Activated T-cell treated with anti-CD3 and anti-CD28 coated beads for 24 hours (primary cell): ENCODE data around the gene HSD3B2.

Experiments used
- DNase-seq: peaks from one replicate; pipeline ENCODE4 v3.0.0-alpha.2; 2020; ENCODE audit warnings: low read depth

Gene HSD3B2

DNA sequence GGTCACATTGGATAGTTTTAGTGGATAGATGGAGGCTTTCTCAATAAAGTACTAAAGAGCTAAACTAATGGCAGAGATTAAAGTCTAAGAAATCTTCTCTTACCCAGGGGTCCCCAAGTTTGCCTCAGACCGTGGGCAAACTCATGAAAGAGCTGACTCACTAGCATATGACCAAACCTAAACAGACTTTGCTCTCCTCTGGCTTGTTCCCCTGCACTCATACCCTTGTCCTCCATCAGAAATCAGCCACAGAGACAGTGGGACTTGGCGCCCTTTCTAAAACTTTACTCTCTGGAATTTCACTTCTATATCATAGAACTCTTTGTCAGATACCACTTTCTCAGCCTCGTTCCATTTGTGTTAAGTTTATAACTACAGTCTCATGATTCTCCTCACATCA lies 17.0 kb upstream of the HSD3B2 start:
- no peak for DNase-seq

DNA sequence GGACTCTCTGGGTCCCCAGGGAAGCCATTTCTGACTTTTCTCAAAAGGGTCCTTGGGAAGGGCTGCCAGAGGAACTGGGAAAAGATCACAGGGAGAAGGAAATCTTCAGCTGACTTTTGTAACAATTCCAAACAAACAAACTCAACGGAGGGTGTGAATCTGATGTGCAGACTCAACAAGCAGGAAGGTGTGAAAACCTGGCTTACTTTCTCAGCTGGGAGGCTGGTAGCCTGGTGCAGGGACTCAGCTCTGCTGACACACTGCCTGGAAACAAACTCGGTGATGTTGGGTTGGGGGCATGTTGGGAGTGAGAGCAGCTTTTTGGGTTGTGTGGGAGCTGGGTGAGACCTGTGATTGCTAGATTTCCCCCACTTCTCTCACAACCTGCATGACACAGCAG lies 10.2 kb upstream of the HSD3B2 start:
- DNase-seq = no peak

DNA sequence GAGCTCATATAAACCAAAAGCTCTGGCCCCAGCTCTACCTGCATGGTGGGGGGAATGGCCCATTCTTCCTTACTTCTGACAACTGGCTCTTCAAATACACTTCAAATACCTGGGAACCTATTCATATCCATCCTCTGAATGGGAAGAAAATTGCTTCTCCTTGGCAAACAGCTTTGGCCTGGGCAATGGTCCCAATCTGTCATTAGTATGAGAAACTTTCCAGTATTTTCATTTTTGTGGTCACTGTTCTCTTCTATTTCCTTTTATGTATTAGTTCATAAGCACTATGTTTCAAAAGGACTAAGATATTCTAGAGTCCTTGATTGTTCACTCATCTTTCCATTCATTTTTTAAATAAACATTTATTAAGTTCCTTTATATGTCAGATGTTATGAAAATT lies 5.2 kb upstream of the HSD3B2 start:
- no peak for DNase-seq

DNA sequence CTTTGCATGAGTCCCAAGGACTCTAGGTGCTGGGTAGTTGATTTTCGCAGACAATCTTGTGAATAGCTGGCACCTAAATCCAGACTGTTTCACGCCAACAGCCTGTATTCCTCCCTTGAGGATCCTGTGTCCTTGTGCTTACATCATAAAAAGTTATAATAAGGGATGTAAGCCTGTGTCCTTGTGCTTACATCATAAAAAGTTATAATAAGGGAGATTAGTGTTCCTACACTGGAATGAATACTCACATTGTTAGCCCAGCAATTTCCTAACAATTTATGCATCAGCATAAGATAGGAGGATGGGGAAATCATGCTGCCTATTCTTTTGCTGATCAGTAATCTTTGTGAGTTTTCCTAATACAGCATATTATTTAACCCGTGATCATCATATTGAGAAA lies 4.0 kb upstream of the HSD3B2 start:
- no peak for DNase-seq

DNA sequence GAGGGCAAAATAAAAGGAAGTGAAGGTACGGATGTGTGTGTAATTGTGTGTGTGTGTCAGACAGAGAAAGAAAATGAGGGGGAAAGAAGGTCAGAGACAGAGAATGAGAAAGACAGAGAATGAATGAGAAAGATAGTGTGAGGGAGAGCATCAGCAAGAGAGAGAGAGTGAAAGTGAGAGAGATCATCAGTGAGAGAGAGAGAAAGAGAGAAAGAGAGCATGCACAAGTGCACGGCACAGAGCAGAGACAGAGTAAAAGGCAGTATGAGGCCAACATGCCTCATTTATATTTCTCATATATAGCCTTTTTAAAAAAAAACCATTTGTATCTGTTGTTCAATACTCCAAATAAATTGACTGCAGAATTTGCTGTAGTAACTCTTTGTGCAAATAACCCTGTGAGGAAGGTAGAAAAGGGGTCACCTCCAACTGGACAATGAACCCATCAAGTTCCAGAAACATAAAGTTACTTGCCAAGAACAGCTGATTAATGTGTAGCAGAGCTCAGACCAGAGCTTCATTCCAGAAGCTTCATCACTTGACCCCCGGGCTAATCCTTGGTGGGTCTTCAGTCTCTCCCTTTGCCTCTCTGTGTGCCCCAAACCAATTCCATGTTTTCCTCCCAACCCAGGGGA lies 1.2 kb downstream of the HSD3B2 start:
- no peak for DNase-seq

DNA sequence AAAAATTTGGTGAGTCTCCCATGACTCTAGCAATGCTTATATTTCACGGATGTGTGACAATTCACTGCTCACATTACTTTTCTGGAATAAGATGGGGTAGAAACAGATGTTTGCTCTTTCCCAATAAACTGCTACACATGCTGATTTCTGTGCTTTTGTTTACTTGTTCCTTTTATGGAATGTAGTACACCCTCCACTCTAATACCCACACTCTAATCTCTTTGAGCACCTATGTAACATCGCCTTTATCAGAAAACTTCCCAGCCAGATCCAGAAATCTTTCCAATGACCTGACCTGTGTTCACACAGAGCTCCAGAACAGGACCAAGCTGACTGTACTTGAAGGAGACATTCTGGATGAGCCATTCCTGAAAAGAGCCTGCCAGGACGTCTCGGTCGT lies 4.2 kb downstream of the HSD3B2 start:
- DNase-seq = no peak

DNA sequence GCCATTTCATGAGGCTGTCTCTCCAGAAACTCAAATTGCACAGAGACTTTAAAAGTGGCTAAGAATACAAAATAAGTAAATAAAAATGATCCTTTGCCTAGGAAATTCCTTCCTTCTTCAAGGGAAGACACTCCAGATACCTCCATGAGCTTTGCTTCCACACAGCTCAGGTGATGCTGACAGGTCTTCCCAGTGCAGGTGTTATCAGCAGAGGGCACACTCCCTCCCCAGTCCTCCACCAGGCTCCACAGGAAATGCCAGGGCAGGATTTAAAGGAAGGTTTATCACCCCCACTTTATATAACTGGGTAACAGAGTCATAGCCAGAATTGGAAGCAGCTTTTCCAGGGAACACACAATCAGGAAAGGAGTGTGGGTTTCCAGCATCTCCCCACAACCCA lies 5.7 kb downstream of the HSD3B2 start:
- no peak for DNase-seq

DNA sequence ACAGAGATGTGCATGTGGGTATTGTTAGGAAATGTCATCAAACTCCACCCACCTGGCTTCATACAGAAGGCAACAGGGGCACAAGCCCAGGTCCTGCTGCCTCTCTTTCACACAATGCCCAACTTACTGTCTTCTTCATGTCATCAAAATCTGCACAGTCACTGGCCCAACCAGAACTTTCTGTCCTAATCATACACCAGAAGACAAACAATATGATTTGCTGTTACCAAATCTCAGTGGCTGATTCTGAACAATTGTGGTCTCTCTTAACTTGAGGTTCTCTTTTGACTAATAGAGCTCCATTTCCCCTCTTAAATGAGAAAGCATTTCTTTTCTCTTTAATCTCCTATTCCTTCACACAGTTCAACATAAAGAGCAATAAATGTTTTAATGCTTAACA lies 7.7 kb downstream of the HSD3B2 start:
- DNase-seq = no peak

DNA sequence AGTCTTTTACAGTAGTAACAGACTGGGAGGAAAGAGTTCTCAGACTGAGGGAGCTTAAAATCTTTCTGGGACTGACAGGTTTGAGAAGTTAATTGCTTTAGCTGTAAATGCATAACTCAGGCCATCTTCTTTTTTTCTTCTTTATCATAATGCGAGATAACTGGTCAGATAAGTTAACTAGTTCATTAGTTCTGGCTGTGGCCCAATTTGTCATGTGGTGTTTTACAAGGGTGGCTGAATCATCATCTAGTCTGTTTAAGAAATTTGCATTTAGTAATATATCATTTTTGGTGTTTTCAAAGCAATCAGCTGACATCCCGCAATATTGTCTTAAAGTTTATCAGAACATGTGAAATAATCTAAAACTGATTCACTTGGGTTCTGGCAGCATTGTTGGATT lies 14.0 kb downstream of the HSD3B2 start:
- DNase-seq = no peak

DNA sequence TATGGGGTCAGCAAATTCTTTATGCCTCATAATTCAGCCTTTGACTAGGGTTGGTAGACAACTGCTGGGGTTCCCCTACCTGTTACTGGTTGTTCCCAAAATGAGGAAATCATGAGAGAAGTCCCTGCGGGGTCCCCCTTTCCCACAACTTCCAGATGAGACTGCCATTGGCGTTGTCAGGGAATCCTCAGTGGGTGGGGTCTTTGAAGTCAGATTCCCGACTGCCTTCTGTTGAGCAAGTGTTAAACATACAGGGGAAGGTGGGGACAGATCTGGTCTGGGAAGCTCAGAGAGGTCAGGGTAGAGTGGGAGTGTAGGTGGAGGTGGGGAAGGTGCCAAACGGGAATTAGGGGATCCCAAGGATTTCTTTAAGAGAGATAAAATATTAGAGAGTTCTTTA lies 14.7 kb downstream of the HSD3B2 start:
- DNase-seq = no peak

DNA sequence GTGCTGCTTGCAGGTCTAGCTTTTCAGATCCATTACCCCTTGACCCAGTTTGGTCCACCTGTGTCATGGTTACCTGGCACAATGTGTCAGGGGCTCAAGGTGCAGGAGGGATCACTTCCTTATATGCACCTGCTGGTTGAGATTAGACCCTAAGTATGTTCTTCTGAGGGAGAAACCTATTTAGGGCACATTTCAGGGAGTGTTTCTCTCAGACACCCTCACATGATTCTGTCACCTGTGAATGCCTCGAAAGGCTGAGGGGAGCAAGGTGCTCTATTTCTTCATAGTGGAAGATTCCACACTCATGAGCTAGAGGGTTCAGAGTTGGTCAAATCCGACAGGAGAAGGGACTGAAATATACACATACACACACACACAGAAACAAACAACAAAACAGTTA lies 15.5 kb downstream of the HSD3B2 start:
- DNase-seq = no peak

DNA sequence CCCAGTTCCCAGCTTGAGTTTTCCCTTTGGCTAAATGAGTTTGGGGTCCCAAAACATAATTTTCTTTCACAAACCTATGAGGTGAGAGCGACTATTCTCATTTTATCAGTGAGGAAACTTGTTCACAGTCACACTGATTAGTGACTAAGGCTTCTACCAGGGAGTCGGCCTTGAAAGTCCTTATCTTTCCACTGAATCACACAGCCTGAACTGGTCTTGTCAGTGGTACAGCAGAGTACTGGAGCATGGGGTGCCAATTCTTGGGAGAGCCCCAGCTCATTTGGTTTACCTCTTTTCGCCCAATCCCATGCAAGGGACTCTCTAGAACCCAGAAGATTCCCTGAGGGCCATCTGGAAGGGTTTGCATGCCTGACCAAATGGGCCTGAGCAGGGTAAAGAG lies 16.9 kb downstream of the HSD3B2 start:
- no peak for DNase-seq

DNA sequence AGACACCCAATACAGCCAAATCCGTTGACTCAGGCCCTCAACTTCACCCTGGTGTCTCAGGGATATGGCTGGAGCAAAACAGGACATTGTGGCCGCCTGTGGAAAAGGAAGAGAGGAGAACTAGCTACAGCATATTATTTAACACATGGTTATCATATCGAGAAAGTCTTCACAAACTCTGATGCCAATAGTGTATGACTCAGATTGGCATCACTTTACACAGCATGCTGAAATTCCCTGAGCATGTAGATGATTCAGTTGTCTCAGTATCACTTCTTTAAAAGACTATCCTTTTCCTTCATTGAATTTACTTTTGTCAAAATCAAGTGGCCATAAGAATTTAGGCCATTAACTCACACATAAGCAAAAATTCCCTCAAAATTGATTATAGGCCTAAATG lies 20.1 kb downstream of the HSD3B2 start:
- DNase-seq = no peak

DNA sequence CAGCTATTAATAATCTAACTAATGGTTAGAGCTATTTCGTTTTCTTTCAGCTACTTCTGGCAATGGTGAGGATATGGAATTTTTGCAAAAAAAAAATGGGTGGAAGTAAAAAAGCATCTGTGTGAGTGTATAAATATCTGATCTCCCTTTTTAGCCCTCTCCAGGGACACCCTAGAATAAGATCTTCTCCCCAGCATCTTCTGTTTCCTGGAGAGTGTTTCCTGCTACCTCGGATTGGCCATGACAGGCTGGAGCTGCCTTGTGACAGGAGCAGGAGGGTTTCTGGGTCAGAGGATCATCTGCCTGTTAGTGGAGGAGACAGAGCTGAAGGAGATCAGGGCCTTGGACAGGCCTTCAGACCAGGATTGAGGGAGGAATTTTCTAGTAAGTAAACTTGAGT lies 23.8 kb downstream of the HSD3B2 start:
- DNase-seq = no peak

DNA sequence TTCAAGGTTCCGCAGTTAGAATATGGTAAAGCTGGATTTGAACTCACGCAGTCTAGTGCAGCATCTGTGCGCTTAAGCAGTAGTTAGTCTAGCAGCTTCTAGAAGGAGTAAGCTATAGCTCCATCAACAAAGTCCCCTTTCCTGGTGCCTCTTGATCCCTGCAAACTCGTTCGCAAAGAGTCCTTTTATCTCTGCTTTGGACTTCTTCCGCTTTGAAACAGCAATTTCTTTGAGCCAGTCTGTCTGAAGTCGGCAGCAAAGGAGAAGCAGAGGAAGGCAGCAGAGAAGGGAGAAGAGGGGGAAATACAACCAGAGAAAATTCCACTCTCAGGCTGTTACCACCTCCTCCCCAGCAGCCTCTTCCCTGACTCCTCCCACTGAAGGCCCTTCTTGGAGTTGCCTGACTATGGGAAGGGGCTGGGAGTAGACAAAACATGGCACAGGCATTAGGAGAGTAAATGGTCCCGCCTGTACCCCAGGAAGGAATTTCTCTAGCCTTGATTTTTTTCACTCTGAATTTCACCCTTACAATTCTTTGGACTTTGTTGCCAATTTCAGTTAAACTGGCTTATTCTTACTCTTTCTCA lies 25.9 kb downstream of the HSD3B2 start:
- no peak for DNase-seq

DNA sequence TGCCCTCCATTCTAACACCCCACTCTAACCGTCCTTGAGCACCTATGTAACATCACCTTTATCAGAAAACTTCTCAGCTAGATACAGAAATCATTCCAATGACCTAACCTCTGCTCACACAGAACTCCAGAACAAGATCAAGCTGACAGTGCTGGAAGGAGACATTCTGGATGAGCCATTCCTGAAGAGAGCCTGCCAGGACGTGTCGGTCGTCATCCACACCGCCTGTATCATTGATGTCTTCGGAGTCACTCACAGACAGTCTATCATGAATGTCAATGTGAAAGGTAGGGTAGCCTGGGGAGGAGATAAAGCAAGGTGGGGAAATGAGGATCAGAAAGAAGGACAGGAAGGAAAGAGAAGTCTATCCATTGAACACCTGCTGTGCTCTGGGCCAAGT lies 27.8 kb downstream of the HSD3B2 start:
- DNase-seq = no peak

DNA sequence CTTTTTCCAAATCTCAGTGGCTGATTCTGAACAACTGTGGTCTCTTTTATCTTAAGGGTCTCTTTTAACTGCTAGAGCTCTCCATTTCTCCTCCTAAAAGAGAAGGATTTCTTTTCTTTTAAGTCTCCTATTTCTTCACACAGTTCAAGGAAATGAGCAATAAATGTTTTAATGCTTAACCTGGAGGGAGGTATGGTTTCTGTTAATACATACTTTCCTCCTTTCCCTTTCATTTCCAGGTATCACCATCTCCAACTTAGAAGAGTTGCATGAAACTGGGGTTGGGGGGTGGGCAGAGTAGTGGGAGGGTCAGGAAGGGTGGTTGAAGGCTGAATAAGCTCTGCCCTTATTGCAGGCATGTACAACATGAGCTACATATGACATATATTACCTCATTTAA lies 31.4 kb downstream of the HSD3B2 start:
- DNase-seq = no peak

DNA sequence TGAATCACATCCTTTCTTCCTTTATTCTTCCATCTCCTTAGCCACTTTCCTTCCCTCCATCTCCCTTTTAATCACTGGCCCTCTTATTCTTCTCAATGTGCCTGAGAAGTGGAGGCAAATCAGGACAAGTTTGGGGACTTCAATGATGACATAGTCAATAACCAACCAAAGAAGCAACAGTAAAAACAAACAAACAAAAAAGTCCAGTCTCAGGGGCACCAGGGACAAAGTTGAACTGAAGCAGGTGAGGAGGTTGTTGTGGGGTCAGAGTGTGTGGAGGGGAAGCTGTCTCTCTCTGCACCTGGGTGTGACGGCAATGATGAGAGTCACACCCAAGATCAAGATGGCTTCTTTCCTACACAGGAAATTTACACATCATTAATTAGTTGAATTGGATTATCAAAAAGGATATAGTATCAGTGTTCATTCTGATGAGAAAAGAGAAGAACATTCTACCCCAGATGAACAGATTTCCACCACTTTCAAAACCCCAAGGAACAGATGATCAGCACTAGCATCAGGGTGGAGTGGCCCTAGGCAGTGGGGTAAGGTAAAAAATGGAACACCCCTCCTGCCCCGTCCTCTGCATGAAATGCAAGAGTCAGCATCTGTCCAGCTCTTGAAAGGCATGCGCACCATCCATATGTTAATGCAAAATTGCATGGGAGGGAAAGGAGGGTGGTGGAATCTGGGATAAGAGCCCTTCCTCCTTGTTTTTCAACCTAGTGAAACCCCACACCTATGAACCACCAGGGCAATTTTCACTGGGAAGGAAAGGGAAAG lies 32.6 kb downstream of the HSD3B2 start:
- no peak for DNase-seq

DNA sequence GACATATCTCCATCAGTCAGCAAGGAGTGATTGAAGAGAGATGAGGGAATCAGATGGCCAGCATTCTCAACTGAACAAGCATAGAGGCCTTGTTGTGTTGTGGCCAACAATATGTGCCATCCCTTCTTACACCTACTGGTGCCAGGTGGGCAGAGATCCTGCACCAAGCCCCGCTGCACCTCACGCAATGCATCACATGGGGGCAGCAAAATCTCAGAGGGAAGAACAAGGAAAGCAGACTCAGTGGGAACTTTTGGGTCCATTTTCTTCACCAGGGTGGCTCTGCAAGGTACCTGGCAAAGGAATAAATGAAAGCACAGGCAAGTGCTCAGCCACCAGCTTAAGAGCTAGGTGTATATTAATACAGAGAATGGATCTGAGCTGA lies 33.2 kb downstream of the HSD3B2 start:
- DNase-seq = no peak

DNA sequence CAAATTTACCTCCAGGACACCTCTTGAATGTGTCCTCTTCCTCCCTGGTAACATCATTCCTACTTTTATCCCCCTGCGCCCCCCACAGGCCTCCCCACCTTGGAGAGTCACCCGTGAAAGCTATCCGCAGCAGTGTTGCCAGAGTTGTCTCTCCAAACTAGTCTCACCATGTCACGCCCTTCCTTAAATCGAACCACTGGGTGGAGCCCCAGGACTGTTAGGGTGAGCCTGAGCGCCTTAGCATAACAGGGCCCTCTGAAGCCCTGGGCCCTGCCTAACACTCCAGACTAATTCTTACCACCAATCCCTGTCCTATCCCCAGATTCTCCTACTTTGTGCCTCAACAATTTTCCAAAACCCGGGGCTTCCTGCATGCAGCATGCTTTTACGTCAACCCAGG lies 35.0 kb downstream of the HSD3B2 start:
- DNase-seq = no peak

DNA sequence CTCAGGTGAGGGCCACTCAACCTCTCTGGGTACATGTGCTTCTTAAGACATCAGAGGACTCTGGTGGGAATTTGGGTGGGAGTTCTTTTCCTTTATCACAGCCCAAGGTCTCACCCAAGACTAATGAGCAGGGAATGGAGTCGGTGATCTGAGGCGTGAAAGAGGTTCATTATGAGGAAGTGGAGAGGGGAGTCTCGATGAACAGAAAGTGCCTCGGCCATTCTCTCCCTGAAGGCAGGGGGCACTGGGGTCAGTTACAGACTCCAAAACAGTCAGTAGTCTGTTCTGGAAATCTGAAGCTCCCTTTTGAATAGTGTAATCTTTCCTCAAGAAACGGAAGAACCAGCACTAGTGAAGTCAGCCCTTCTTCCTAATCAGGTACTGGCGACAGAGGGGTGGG lies 36.2 kb downstream of the HSD3B2 start:
- no peak for DNase-seq

DNA sequence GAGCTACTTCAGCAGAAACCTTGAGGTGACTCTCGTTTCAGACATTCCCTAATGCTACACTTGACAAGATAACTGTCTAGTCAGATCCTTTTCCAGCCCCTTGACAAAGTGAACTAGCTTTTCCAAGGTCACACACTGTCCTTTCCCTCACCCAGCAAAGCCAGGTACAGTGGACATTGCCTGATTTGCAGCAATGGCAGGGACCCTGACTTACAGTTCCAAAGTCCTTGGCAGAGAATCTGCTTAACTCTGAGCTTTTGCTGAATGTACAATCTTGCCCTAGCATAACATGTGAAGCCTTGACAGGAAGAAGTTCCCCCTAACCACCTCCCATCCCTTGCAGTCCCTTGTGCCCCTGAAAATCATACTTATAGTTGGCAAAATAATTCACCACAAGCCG lies 37.1 kb downstream of the HSD3B2 start:
- DNase-seq = no peak

DNA sequence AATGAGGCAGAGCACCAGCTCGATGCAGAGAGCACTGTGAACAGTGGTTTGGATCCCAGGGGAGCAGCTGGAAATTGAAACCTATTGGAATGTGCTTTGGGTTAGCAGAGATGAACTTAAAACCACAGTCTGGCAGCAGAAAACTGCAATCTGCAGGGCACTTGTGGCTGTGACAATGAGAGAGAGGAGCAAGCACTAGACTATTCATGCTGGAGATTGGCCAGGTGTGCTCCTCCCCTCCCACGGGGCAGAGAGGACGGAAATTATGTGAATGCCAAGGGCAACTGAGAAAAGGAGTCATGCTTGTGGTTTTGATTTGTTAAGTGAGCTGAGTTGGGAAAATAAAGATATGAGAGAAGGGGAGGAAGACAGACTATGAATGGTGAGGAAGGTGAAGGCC lies 38.1 kb downstream of the HSD3B2 start:
- no peak for DNase-seq

DNA sequence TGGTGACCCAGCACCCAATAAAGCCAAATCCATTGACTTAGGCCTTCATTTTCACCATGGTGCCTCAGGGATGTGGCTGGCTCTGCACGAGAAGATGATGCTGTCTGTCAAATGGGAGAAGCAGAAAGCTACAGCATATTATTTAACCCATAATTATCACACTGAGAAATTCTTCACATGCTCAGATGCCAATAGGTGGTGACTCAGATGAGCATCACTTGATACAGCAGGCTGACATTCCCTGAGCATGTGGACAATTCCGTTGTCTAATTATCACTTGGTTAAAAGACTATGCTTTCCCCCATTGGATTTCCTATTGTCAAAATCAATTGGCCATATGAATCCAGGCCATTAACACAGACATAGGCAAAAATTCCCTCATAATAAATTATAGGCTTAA lies 48.0 kb downstream of the HSD3B2 start:
- no peak for DNase-seq
